Kidney epithelial cell (primary cell): ENCODE results near the gene EHD2. TPM values are rescaled to one million over a fixed set of nuclear protein-coding genes. Genes with fewer than 3 reads are reported as not detected.
"Not testable (repeated sequence)": the region's sequence is repeated elsewhere in the genome, so short reads cannot be mapped to it uniquely, and the experiment has no call there.

Source experiments
- DNase-seq: peaks from one replicate; pipeline ENCODE4 v3.0.0-alpha.2; 2010; ENCODE audit warnings: low read depth
- H3K27me3 ChIP-seq: 2 replicates; pipeline ENCODE4 v1.6.0; 2011; ENCODE audit warnings: low read length; ENCODE audit not compliant: control insufficient read depth, insufficient read depth
- H3K36me3 ChIP-seq: 2 replicates; pipeline ENCODE4 v1.5.1; 2011; ENCODE audit warnings: low read length; ENCODE audit not compliant: control insufficient read depth, insufficient read depth
- H3K4me3 ChIP-seq: 2 replicates; pipeline ENCODE4 v1.5.1; 2011; ENCODE audit warnings: low read depth, mild to moderate bottlenecking, control low read depth, low read length
- CTCF ChIP-seq: IDR thresholded peaks from 2 replicates; pipeline ENCODE4 v1.5.1; 2011; ENCODE audit warnings: mild to moderate bottlenecking, moderate library complexity, low read length, control low read depth, inconsistent platforms; ENCODE audit not compliant: insufficient read depth, poor library complexity, severe bottlenecking
- total RNA-seq: library from RNA; depleted of rRNA; stranded (reverse); fragments of >200 nt; gene quantifications from 2 replicates; pipeline ENCODE4 v1.2.3, GENCODE V29; 2015

The EHD2 gene
- 32.5 and 37.4 TPM in 2 replicates for total RNA-seq

- DNase-seq: no peak
- peak; percentile 92 for TF ChIP-seq CTCF
- Histone ChIP-seq H3K36me3 (peaks cover 1% of the 10 kb centered on the region), H3K27me3 (no peaks in the 10 kb centered on the region), H3K4me3 (peak within 1 kb of the TSS; percentile 75)
Observed at GRCh38 chr19:47713046-47714021, at the start of gene EHD2. EHD2 (plus strand) TSS chr19:47713422; CDS start chr19:47716613, 3,191 bp downstream.

- H3K36me3 ChIP-seq: no peaks in the 10 kb centered on the region
- peak; percentile 69 for DNase-seq
- no peak overlapping the region for H3K4me3 ChIP-seq
- no peaks in the 10 kb centered on the region for H3K27me3 ChIP-seq
- TF ChIP-seq CTCF: no peak
Observed at GRCh38 chr19:47663435-47663910, 49.7 kb upstream of the EHD2 start.

- H3K36me3 ChIP-seq: no peaks in the 10 kb centered on the region
- H3K27me3 ChIP-seq: no peaks in the 10 kb centered on the region
- DNase-seq: peak; percentile 79
- TF ChIP-seq CTCF: no peak
- H3K4me3 ChIP-seq: no peak overlapping the region
Observed at GRCh38 chr19:47663911-47664771, 49.1 kb upstream of the EHD2 start.

GRCh38 chr19:47668556-47668955 is 44.7 kb upstream of the EHD2 start:
- not testable (repeated sequence) for H3K27me3 ChIP-seq, DNase-seq, H3K36me3 ChIP-seq, H3K4me3 ChIP-seq

GRCh38 chr19:47670736-47671135 is 42.5 kb upstream of the EHD2 start:
- no peak for TF ChIP-seq CTCF
- H3K4me3 ChIP-seq: no peak overlapping the region
- H3K36me3 ChIP-seq: no peaks in the 10 kb centered on the region
- DNase-seq: no peak
- no peaks in the 10 kb centered on the region for H3K27me3 ChIP-seq

- Histone ChIP-seq H3K4me3 (no peak overlapping the region), H3K36me3 (no peaks in the 10 kb centered on the region), H3K27me3 (no peaks in the 10 kb centered on the region)
- no peak for TF ChIP-seq CTCF
- no peak for DNase-seq
Observed at GRCh38 chr19:47671499-47671898, 41.7 kb upstream of the EHD2 start.
